Liver (tissue), 9 donors: Measurements from ENCODE around the gene PPP1R9A. TPM values are rescaled to one million over a fixed set of nuclear protein-coding genes. Genes with fewer than 3 reads are reported as not detected.

Experiments
- DNase-seq: peaks from one replicate; pipeline ENCODE4 v3.0.0-alpha.2; 2017; ENCODE audit warnings: low spot score
- H3K27ac ChIP-seq, 2 donors: one replicate each; pipeline ENCODE4 v1.7.0; 2013; ENCODE audit warnings: inconsistent platforms in 2 of 2, low read length in 2 of 2, control low read depth in 1 of 2, low read depth in 1 of 2, mild to moderate bottlenecking in 1 of 2
- H3K27me3 ChIP-seq, 4 donors: one replicate each; pipeline versions ENCODE4 v1.6.1 to v1.7.0; 2013; ENCODE audit warnings: low read length in 3 of 4, inconsistent platforms in 1 of 4, mild to moderate bottlenecking in 1 of 4, moderate library complexity in 1 of 4; ENCODE audit not compliant: control insufficient read depth in 4 of 4, insufficient read depth in 4 of 4
- H3K36me3 ChIP-seq, 4 donors: one replicate each; pipeline versions ENCODE4 v1.6.1 to v1.7.0; 2013; ENCODE audit warnings: low read length in 3 of 4, mild to moderate bottlenecking in 3 of 4, low read depth in 1 of 4, moderate library complexity in 1 of 4; ENCODE audit not compliant: control insufficient read depth in 4 of 4, insufficient read depth in 3 of 4
- H3K4me1 ChIP-seq, 4 donors: one replicate each; pipeline versions ENCODE4 v1.6.1 to v1.7.0; 2013; ENCODE audit warnings: low read length in 3 of 4, mild to moderate bottlenecking in 3 of 4, moderate library complexity in 1 of 4; ENCODE audit not compliant: control insufficient read depth in 4 of 4, insufficient read depth in 4 of 4
- H3K4me3 ChIP-seq, 3 donors: one replicate each; pipeline versions ENCODE4 v1.6.1 to v1.7.0; 2013; ENCODE audit warnings: low read length in 3 of 3, control low read depth in 1 of 3, low read depth in 1 of 3, mild to moderate bottlenecking in 1 of 3
- H3K9ac ChIP-seq, 2 donors: one replicate each; pipeline ENCODE4 v1.7.0; 2013; ENCODE audit warnings: low read length in 2 of 2, mild to moderate bottlenecking in 2 of 2, moderate library complexity in 2 of 2, control low read depth in 1 of 2, low read depth in 1 of 2
- H3K9me3 ChIP-seq, 4 donors: one replicate each; pipeline versions ENCODE4 v1.6.1 to v1.7.0; 2013; ENCODE audit warnings: low read length in 3 of 4; ENCODE audit not compliant: control insufficient read depth in 4 of 4
- EGR1 ChIP-seq, 2 donors: IDR thresholded peaks; 2 replicates each; pipeline ENCODE4 v1.6.1; 2016 to 2018; ENCODE audit warnings: antibody characterized with exemption in 2 of 2, low read depth in 2 of 2
- FOXA1 ChIP-seq: IDR thresholded peaks from 2 replicates; pipeline ENCODE4 v1.6.1; 2016; ENCODE audit warnings: antibody characterized with exemption
- FOXA2 ChIP-seq: IDR thresholded peaks from 2 replicates; pipeline ENCODE4 v1.6.1; 2016; ENCODE audit warnings: antibody characterized with exemption
- GABPA ChIP-seq, 2 donors: IDR thresholded peaks in 1 of 2; conservative IDR thresholded peaks in 1 of 2; 2 replicates each; pipeline ENCODE4 v1.6.1; 2016; ENCODE audit warnings: antibody characterized with exemption in 2 of 2, mild to moderate bottlenecking in 1 of 2, moderate library complexity in 1 of 2
- HNF4A ChIP-seq, 2 donors: conservative IDR thresholded peaks; 2 replicates each; pipeline ENCODE4 v1.6.1; 2016; ENCODE audit warnings: antibody characterized with exemption in 2 of 2, mild to moderate bottlenecking in 2 of 2
- HNF4G ChIP-seq: IDR thresholded peaks from 2 replicates; pipeline ENCODE4 v1.6.1; 2016; ENCODE audit warnings: antibody characterized with exemption
- JUND ChIP-seq, 2 donors: IDR thresholded peaks; 2 replicates each; pipeline ENCODE4 v1.6.1; 2016; ENCODE audit warnings: antibody characterized with exemption in 2 of 2
- NR2F2 ChIP-seq: IDR thresholded peaks from 2 replicates; pipeline ENCODE4 v1.6.1; 2016; ENCODE audit warnings: antibody characterized with exemption
- RAD21 ChIP-seq, 2 donors: IDR thresholded peaks; 2 replicates each; pipeline ENCODE4 v1.6.1; 2016; ENCODE audit warnings: antibody characterized with exemption in 2 of 2, mild to moderate bottlenecking in 2 of 2
- RXRA ChIP-seq, 2 donors: IDR thresholded peaks; 2 replicates each; pipeline ENCODE4 v1.6.1; 2017 to 2018; ENCODE audit warnings: antibody characterized with exemption in 2 of 2, mild to moderate bottlenecking in 1 of 2
- SP1 ChIP-seq: IDR thresholded peaks from 2 replicates; pipeline ENCODE4 v1.6.1; 2018; ENCODE audit warnings: antibody characterized with exemption, mild to moderate bottlenecking
- TAF1 ChIP-seq: conservative IDR thresholded peaks from 2 replicates; pipeline ENCODE4 v1.6.1; 2016; ENCODE audit warnings: antibody characterized with exemption, mild to moderate bottlenecking
- YY1 ChIP-seq: IDR thresholded peaks from 2 replicates; pipeline ENCODE4 v1.6.1; 2016; ENCODE audit warnings: antibody characterized with exemption, mild to moderate bottlenecking
- WGBS: extraction: QIAGEN DNeasy Blood & Tissue Kit; methylation state at CpG from one replicate; pipeline ENCODE4 v1.1.7; 2013; 5-methylcytosine and 5-hydroxymethylcytosine counted together
- polyA plus RNA-seq, 2 donors: library from polyadenylated mRNA; stranded (reverse) in 1 of 2; unstranded in 1 of 2; fragments of 200-250 nt in 1 of 2; fragments of >200 nt in 1 of 2; fragmentation: Nextera tagmentation in 1 of 2; extraction: Ambion mirVana in 1 of 2; gene quantifications; one replicate each; pipeline versions ENCODE4 v1.2.1 to v1.2.3, GENCODE V29; 2013 to 2015
- total RNA-seq, 2 donors: library from RNA; depleted of rRNA; stranded (reverse); fragments of >200 nt; gene quantifications; one replicate each; pipeline ENCODE4 v1.2.3, GENCODE V29; 2014
- TF ChIP-seq, protein P1 (sequence below): IDR thresholded peaks from 2 replicates; pipeline ENCODE4 v1.6.1; 2016; ENCODE audit warnings: antibody characterized with exemption
- TF ChIP-seq, protein P2 (sequence below): fragments of 150-350 bp; IDR thresholded peaks from 2 replicates; pipeline ENCODE4 v1.5.1; 2017; ENCODE audit warnings: improper control_type of control experiment, low read depth, low read length; ENCODE audit not compliant: missing input control
- TF ChIP-seq, protein P3 (sequence below): IDR thresholded peaks from 2 replicates; pipeline ENCODE4 v1.6.1; 2016; ENCODE audit warnings: antibody characterized with exemption
- TF ChIP-seq, protein P4 (sequence below): IDR thresholded peaks from 2 replicates; pipeline ENCODE4 v1.6.1; 2016; ENCODE audit warnings: antibody characterized with exemption
- TF ChIP-seq, protein P5 (sequence below): IDR thresholded peaks from 2 replicates; pipeline ENCODE4 v1.6.1; 2016; ENCODE audit warnings: antibody characterized with exemption, mild to moderate bottlenecking
- donor health status: healthy.
- donor health status: healthy.
- donor health status: healthy.
- donor health status: healthy.
- donor health status: healthy.

The PPP1R9A gene
- total and polyA plus RNA-seq, 4 donors = 0.17 to 5.4 (median 2.7) TPM

DNA sequence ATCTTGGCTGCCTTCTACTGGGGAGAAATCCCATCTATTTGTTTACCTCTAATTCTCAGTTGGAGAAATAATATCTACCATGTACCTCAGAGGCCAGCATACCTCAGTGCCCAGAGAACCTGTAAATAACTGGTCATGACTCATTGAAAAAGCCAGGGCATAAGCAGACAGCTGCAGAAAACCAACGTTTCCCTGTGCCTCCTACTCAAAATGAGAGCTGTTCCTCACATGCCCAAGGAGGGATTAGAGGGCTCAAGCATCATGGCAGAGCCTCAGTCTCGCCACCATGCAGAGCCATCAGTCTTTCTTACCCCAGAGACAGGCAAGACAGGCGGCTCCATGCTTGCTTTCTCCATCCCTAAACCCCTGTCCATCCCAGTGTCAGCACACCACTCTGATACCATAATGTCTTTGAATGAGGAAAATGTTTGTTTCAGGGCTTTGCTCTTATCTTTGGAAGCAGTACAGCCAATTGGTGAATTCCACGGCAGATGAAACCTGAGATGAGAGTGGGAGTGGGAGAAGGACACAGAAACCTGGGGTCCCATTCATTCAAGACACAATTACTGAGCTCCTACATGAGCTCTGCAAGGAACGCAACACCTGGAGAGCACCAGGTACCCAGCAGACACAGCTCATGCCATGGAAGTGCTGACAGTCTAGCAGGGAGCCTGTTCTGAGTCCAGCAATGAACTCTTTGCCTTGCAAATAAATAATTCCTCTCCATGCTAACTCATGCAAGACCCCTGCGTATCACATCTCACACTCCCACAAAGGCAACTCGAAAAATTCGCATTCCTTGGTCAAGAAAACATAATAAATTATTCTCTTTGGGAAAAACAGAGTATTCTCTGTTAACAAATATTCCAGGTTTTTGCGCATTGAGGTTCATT lies 395.9 kb downstream of the PPP1R9A start (continued):
- TF ChIP-seq, protein P1, sequence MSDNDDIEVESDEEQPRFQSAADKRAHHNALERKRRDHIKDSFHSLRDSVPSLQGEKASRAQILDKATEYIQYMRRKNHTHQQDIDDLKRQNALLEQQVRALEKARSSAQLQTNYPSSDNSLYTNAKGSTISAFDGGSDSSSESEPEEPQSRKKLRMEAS = no peak
- TF ChIP-seq FOXA2 (no peak), JUND (IDR thresholded peaks at IDR 0.05) (no peak), SP1 (no peak), NR2F2 (no peak), YY1 (no peak)

DNA sequence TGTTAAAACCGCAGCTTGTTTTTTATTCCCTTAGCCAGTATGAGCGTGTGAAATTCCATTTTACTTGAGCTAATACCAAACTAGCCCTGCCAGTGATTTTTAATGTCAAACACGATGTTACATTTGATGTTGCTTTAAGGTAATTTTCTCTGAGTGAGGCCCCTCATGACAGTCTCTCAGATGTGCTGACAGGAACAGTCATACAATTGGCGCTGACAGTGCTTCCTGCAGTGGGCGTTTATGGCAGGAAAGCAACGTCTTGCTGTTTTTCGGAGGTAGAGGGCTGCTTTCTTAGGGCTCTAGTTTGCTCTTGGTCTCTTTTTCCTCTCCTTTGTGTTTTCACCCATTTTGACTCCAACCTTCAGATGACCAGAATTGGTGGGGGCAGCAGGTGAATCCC lies 397.6 kb downstream of the PPP1R9A start:
- no peaks in the 10 kb centered on the region for H3K27me3 ChIP-seq
- H3K36me3 ChIP-seq = peaks cover 5 to 57% (median 20%) of the 10 kb centered on the region in 4 donors
- TF ChIP-seq, protein P2, sequence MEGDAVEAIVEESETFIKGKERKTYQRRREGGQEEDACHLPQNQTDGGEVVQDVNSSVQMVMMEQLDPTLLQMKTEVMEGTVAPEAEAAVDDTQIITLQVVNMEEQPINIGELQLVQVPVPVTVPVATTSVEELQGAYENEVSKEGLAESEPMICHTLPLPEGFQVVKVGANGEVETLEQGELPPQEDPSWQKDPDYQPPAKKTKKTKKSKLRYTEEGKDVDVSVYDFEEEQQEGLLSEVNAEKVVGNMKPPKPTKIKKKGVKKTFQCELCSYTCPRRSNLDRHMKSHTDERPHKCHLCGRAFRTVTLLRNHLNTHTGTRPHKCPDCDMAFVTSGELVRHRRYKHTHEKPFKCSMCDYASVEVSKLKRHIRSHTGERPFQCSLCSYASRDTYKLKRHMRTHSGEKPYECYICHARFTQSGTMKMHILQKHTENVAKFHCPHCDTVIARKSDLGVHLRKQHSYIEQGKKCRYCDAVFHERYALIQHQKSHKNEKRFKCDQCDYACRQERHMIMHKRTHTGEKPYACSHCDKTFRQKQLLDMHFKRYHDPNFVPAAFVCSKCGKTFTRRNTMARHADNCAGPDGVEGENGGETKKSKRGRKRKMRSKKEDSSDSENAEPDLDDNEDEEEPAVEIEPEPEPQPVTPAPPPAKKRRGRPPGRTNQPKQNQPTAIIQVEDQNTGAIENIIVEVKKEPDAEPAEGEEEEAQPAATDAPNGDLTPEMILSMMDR = no peak
- TF ChIP-seq, protein P1 = no peak
- TF ChIP-seq RXRA (IDR thresholded peaks at IDR 0.05) = no peak
- no peak for TF ChIP-seq NR2F2
- no peak for TF ChIP-seq TAF1
- no peak for TF ChIP-seq EGR1 (IDR thresholded peaks at IDR 0.05; ENCODE audit: low read depth in 2 of 2)
- no peak for TF ChIP-seq SP1
- no peak for TF ChIP-seq FOXA2
- TF ChIP-seq, protein P3, sequence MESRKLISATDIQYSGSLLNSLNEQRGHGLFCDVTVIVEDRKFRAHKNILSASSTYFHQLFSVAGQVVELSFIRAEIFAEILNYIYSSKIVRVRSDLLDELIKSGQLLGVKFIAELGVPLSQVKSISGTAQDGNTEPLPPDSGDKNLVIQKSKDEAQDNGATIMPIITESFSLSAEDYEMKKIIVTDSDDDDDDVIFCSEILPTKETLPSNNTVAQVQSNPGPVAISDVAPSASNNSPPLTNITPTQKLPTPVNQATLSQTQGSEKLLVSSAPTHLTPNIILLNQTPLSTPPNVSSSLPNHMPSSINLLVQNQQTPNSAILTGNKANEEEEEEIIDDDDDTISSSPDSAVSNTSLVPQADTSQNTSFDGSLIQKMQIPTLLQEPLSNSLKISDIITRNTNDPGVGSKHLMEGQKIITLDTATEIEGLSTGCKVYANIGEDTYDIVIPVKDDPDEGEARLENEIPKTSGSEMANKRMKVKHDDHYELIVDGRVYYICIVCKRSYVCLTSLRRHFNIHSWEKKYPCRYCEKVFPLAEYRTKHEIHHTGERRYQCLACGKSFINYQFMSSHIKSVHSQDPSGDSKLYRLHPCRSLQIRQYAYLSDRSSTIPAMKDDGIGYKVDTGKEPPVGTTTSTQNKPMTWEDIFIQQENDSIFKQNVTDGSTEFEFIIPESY = no peak
- TF ChIP-seq, protein P4, sequence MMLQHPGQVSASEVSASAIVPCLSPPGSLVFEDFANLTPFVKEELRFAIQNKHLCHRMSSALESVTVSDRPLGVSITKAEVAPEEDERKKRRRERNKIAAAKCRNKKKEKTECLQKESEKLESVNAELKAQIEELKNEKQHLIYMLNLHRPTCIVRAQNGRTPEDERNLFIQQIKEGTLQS = no peak
- no peak for TF ChIP-seq HNF4A (conservative IDR thresholded peaks at IDR 0.05)
- TF ChIP-seq JUND (IDR thresholded peaks at IDR 0.05) = no peak
- no peak for TF ChIP-seq GABPA (IDR thresholded peaks at IDR 0.05 in 1 of 2, conservative IDR thresholded peaks at IDR 0.05 in 1 of 2)
- TF ChIP-seq YY1 = no peak
- TF ChIP-seq, protein P5, sequence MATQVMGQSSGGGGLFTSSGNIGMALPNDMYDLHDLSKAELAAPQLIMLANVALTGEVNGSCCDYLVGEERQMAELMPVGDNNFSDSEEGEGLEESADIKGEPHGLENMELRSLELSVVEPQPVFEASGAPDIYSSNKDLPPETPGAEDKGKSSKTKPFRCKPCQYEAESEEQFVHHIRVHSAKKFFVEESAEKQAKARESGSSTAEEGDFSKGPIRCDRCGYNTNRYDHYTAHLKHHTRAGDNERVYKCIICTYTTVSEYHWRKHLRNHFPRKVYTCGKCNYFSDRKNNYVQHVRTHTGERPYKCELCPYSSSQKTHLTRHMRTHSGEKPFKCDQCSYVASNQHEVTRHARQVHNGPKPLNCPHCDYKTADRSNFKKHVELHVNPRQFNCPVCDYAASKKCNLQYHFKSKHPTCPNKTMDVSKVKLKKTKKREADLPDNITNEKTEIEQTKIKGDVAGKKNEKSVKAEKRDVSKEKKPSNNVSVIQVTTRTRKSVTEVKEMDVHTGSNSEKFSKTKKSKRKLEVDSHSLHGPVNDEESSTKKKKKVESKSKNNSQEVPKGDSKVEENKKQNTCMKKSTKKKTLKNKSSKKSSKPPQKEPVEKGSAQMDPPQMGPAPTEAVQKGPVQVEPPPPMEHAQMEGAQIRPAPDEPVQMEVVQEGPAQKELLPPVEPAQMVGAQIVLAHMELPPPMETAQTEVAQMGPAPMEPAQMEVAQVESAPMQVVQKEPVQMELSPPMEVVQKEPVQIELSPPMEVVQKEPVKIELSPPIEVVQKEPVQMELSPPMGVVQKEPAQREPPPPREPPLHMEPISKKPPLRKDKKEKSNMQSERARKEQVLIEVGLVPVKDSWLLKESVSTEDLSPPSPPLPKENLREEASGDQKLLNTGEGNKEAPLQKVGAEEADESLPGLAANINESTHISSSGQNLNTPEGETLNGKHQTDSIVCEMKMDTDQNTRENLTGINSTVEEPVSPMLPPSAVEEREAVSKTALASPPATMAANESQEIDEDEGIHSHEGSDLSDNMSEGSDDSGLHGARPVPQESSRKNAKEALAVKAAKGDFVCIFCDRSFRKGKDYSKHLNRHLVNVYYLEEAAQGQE = no peak
- TF ChIP-seq RAD21 (IDR thresholded peaks at IDR 0.05) = no peak
- no peak for TF ChIP-seq FOXA1
- TF ChIP-seq HNF4G = no peak
- WGBS = 77% methylated on average over 7 of the region's 7 CpGs
- H3K9ac ChIP-seq = no peak overlapping the region
- no peak overlapping the region for H3K4me3 ChIP-seq
- no peak overlapping the region for H3K27ac ChIP-seq
- peaks cover 0 to 3% (median 0%) of the 10 kb centered on the region in 4 donors for H3K4me1 ChIP-seq
- H3K9me3 ChIP-seq = no peaks in the 10 kb centered on the region
- no peak for DNase-seq
